Natural killer cell (primary cell): ENCODE measurements around the gene IL11RA. TPM values are rescaled to one million over a fixed set of nuclear protein-coding genes. Genes with fewer than 3 reads are reported as not detected.

Experiments
- ATAC-seq, 3 donors: fragments of 150-1000 bp in 2 of 3; fragments of 200-7000 bp in 1 of 3; cut with Tn5 transposase; 1 replicate in 1 of 3; 2 replicates in 2 of 3; pipeline ENCODE4 v1.10.0; 2021; ENCODE audit warnings: mild to moderate bottlenecking in 2 of 3, moderate library complexity in 2 of 3
- DNase-seq, 2 donors: peaks; one replicate each; pipeline versions ENCODE4 v3.0.0 to v3.0.0-alpha.2; 2013 to 2021; ENCODE audit warnings: mixed read lengths in 1 of 2
- H3K27ac ChIP-seq: one replicate; pipeline ENCODE4 v1.5.1; 2013; ENCODE audit warnings: mild to moderate bottlenecking, low read length
- H3K27me3 ChIP-seq: one replicate; pipeline ENCODE4 v1.6.1; 2013; ENCODE audit warnings: low read length; ENCODE audit not compliant: control insufficient read depth, insufficient read depth
- H3K36me3 ChIP-seq: one replicate; pipeline ENCODE4 v1.6.1; 2013; ENCODE audit warnings: low read length; ENCODE audit not compliant: control insufficient read depth, insufficient read depth
- H3K4me1 ChIP-seq: one replicate; pipeline ENCODE4 v1.6.1; 2013; ENCODE audit warnings: low read length; ENCODE audit not compliant: control insufficient read depth, insufficient read depth
- H3K4me3 ChIP-seq: one replicate; pipeline ENCODE4 v1.5.1; 2013; ENCODE audit warnings: low read length
- H3K9me3 ChIP-seq: one replicate; pipeline ENCODE4 v1.6.1; 2013; ENCODE audit warnings: low read length; ENCODE audit not compliant: control insufficient read depth, insufficient read depth
- H3K27ac Mint-ChIP-seq, 2 donors: one replicate each; pipeline ENCODE4 v1.8.0; 2022; ENCODE audit warnings: mild to moderate bottlenecking in 2 of 2, mixed read lengths in 2 of 2, moderate library complexity in 1 of 2
- H3K27me3 Mint-ChIP-seq, 2 donors: one replicate each; pipeline ENCODE4 v1.8.0; 2022; ENCODE audit warnings: low read depth in 2 of 2, mixed read lengths in 2 of 2
- H3K36me3 Mint-ChIP-seq: one replicate; pipeline ENCODE4 v1.8.0; 2022; ENCODE audit warnings: mixed read lengths
- H3K4me1 Mint-ChIP-seq, 2 donors: one replicate each; pipeline ENCODE4 v1.8.0; 2022; ENCODE audit warnings: mixed read lengths in 2 of 2
- H3K4me3 Mint-ChIP-seq: one replicate; pipeline ENCODE4 v1.8.0; 2022; ENCODE audit warnings: mild to moderate bottlenecking, moderate library complexity, mixed read lengths
- H3K9me3 Mint-ChIP-seq, 2 donors: one replicate each; pipeline ENCODE4 v1.8.0; 2022; ENCODE audit warnings: mixed read lengths in 2 of 2
- CTCF ChIP-seq: fragments of 200-600 bp; IDR thresholded peaks from one replicate; pipeline ENCODE4 v1.8.0; 2022; ENCODE audit warnings: antibody characterized with exemption
- WGBS: methylation state at CpG from one replicate; pipeline ENCODE4 v1.1.7; 2013; ENCODE audit warnings: missing lambda C conversion rate; ENCODE audit not compliant: insufficient coverage; 5-methylcytosine and 5-hydroxymethylcytosine counted together
- intact Hi-C: fragments of 100-400 bp; cut with micrococcal nuclease; formaldehyde crosslinking; loops from one replicate; pipeline ENCODE4 v1.14.2; 2022
- total RNA-seq, 4 donors: library from RNA; stranded (reverse); fragments of 120-200 nt in 1 of 4; gene quantifications; one replicate each; pipeline versions ENCODE4 v1.2.3 to v1.2.4, GENCODE V29; 2013 to 2022

IL11RA gene
- total RNA-seq, 3 donors from 2014 or later (not counting 1 experiment from before 2014, with no cell fraction given), result 64.2 to 91.1 (median 66.1) TPM

- no peak overlapping the region for H3K27ac ChIP-seq
- TF ChIP-seq CTCF, result no peak
- no peaks in the 10 kb centered on the region for H3K27me3 Mint-ChIP-seq
- peaks cover 16% of the 10 kb centered on the region for H3K4me1 ChIP-seq
- H3K36me3 Mint-ChIP-seq, result no peaks in the 10 kb centered on the region
- DNase-seq, result no peak
- H3K4me1 Mint-ChIP-seq, result peaks cover 23 to 25% of the 10 kb centered on the region in 2 donors
- H3K9me3 Mint-ChIP-seq, result no peaks in the 10 kb centered on the region
- intact Hi-C loops, result no loop called here
- peaks cover 21% of the 10 kb centered on the region for H3K36me3 ChIP-seq
- H3K27ac Mint-ChIP-seq, result peak overlapping the region in 1 of 2 donors; percentile 83
- no peak overlapping the region for H3K4me3 Mint-ChIP-seq
- H3K4me3 ChIP-seq, result no peak overlapping the region
- no peaks in the 10 kb centered on the region for H3K27me3 ChIP-seq
- peak in 1 of 3 donors; percentile 33 for ATAC-seq
- H3K9me3 ChIP-seq, result no peaks in the 10 kb centered on the region
- WGBS, result 68% methylated on average over 11 of the region's 11 CpGs
Measured at GRCh38 chr9:34653151-34654072, 1.4 kb downstream of the IL11RA start.

GRCh38 chr9:34654323-34655051 is 2.5 kb downstream of the IL11RA start:
- ATAC-seq (no peak), DNase-seq (no peak)
- Mint-ChIP-seq H3K27ac (no peak overlapping the region), H3K27me3 (no peaks in the 10 kb centered on the region), H3K4me3 (no peak overlapping the region), H3K9me3 (no peaks in the 10 kb centered on the region), H3K4me1 (peaks cover 18 to 21% of the 10 kb centered on the region in 2 donors), H3K36me3 (no peaks in the 10 kb centered on the region)
- intact Hi-C loops, result no loop called here
- H3K27me3 ChIP-seq, result no peaks in the 10 kb centered on the region
- no peak overlapping the region for H3K27ac ChIP-seq
- WGBS, result 81% methylated on average over 11 of the region's 11 CpGs
- peaks cover 12% of the 10 kb centered on the region for H3K4me1 ChIP-seq
- peaks cover 11% of the 10 kb centered on the region for H3K36me3 ChIP-seq
- no peak for TF ChIP-seq CTCF
- H3K9me3 ChIP-seq, result no peaks in the 10 kb centered on the region
- H3K4me3 ChIP-seq, result no peak overlapping the region

GRCh38 chr9:34655394-34655793 is 3.4 kb downstream of the IL11RA start:
- Histone ChIP-seq H3K9me3 (no peaks in the 10 kb centered on the region), H3K27ac (no peak overlapping the region), H3K27me3 (no peaks in the 10 kb centered on the region), H3K4me3 (no peak overlapping the region), H3K36me3 (peaks cover 6% of the 10 kb centered on the region), H3K4me1 (peaks cover 12% of the 10 kb centered on the region)
- Mint-ChIP-seq H3K27me3 (no peaks in the 10 kb centered on the region), H3K4me3 (no peak overlapping the region), H3K27ac (no peak overlapping the region), H3K36me3 (no peaks in the 10 kb centered on the region), H3K4me1 (peaks cover 18 to 21% of the 10 kb centered on the region in 2 donors), H3K9me3 (no peaks in the 10 kb centered on the region)
- intact Hi-C loops, result no loop called here
- no peak for ATAC-seq
- TF ChIP-seq CTCF, result no peak
- WGBS, result 94% methylated on average over 5 of the region's 5 CpGs
- DNase-seq, result no peak
